ENCODE results near the gene RGS14.
"Not testable (repeated sequence)": the region's sequence is repeated elsewhere in the genome, so short reads cannot be mapped to it uniquely, and the experiment has no call there.

Gene RGS14

DNA sequence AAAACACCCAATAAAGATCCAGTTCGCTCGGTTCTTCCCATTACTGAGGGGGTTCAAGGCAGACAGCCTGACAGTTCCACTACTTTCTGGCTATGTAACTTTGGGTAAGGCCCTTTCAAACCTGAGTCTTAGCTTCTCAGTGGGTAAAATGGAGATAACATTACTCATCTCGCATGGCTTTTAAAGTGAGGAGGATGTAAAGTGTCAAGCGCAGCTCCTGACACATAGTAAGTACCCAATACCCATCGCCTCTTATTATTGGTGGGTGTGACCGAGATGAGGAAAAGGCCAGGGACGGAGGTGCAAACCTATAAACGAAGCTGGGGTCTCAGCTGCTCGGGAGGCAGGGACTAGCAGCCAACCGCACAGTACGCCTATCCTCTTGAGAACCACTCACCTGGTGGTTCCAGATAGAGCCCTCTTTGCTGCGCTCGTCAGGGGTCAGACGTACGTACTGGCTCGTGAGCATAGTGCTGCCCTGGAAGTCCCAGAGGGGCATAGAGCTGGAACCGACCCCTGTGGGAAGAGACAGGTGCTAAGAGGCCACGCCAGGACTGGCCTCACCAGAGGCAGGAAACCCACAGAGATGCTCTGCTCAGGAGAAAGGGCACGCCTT, 6.8 kb upstream of the RGS14 start:
- DNase-seq = no peak

DNA sequence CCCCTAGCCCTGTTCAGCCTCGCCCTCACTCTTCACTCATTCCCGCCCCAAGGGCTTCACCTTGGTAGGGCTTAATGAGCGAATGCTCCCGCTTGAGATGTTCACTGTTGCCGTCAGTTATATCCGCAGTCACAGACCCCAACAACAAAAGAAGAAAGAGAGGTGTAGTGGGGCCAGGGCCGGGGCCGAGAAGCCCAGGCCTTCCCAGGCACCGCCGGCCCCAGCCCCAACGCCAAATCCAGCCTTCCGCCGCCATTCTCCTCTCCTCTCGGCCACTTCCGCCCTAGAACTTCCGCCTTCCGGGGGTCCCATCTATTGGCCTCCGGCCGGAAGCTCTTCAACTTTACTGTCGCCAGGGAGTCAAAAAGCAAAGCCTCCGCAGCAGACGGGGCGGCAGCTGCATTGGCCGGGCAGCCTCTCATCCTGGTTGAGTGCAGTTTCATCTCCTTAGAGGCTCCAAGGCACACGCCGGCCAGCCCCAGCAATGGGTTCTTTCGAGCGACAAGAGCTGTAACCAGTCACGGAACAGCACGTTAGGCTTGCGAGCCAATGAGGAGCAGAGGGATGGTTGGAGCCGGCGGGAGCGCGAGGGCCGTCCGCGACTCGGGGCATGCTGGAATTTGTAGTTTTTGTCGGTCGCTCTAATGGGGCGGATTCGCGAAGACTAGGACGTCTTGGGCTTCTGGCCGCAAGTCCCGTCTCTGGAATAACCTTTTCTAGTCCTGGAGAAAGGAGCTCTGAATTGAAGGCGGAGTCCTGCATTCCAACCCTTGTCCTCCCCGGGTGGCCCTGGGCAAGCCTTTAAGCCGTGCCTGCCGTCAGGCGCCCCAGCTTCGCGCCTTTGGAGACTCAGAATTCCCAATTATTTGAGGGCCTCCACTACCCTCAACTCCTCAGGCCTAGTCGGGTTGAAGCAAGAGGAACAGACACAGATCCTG, 6.1 kb upstream of the RGS14 start, which contains the start of gene LMAN2:
Gene LMAN2 (minus strand): TSS at position 277 of the 938 bp plus-strand sequence. CDS start 21 bp downstream, at position 256.
- DNase-seq = peak; percentile 83 to 85

DNA sequence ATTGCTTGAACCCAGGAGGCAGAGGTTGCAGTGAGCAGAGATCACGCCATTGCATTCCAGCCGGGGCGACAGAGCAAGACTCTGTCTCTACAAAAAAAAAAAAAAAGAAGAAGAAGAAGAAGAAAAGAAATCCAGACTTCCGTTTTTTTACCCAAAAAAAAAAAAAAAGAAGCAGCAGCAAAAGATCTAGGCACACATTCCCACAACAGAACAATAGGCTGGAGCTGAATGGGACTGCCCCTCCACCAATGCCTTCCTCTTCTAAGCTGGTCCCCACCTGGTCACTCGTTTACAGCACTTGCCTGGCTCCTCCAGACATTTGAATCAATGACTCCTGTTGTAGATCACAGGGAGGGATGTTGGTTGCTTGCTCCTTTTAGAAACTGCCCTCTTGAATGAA, 4.6 kb upstream of the RGS14 start:
- DNase-seq = no peak

DNA sequence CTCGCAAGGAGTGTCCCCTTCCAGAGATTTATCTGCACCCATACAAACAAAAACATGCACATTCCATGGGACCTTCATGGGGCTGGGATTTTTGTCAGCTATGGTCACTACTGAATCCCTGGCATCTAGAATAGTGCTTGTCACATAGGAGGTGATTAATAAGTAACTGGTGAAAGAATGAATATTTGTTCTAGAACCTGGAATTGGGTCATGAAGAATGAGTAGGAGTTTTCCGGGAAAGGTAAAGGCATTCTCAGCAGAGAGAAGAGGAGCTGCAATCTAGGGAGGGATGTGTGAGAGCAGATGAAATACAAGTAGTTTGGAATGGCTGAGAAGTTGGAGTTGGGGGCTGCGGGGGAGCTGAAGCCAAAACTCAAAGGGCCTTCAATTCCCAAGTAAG, 3.5 kb upstream of the RGS14 start:
- no peak for DNase-seq

DNA sequence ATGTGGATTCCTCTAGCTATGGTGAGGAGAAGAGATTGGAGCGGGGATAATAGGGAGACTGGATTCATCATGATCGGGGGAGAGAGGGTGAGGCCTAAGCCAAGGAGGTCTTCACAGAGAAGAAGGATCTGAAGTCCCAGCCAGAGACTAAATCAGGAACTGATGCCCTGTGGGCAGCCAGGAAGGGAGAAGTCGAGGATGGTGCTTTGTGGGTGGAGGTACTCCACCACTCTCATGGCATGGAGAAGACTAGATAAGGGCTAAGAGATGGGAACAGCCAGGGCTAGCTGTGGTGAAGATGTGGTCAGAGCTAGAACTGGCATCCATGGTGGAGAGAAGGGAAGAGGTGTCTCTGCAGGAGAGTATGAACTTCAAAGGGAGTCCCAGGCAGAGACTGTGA, 3.0 kb upstream of the RGS14 start:
- no peak for DNase-seq

DNA sequence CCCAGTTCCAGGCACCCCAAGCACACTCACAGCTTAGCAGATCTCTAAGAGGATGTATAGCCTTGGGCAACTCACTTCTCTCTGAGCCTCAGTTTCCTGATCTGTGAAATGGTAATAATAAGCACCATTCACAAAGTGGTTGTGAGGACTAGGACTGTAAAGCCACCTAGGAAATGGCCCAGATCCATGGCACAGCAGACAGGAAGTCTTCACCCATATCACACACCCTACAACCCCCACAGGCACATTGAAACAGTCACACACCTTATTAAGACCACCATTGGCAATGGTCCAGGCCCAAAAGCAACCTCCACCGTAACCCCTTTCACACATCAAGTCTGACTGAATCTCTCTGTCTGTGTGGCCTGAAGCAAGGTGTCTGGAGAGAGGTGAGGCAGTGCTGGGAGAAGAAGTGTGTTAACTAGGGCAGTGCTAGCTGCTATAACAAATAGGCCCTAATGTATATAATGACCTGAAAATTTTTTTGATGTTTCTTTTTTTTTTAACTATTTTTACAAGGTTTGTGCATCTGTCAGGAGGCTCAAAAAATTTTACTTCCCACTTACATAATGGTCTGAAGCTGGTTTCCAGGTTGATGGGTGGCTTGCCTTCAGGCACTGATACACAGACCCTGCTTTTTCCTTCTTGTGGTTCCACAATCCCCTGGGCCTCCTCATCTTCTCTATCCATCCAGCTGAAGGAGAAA, 2.4 kb upstream of the RGS14 start:
- no peak for DNase-seq

DNA sequence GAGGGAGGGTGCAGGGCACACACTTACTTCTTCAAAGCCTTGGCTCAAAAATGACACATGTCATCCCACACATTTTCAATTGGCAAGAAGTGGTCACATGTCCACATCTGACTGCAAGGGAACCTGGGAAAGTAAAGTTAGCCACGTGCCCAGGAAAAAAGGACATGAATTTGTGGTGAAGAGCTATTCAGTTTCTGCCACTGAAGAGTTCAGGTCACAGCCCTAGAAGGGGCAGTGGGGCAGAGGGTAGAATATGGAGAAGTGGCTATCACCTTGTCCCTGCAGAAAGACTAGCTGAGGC, 1.9 kb upstream of the RGS14 start:
- no peak for DNase-seq

DNA sequence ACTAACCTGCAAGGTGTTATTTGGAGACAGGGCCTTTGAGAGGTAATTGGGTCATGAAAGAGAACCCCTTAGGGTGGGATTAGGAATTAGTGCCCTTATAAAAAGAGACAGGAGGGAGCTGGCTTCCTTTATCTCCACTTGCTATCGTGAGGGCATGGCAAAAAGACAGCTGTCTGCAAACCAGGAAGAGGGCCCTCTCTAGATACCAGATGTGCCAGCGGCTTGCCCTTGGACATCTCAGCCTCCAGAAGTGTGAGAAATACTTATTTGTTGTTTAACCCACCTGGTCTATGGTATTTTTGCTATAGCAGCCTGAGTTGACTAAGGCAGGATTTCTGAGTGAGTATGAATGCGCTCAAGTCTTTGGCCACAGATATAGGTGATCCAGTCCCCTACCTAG, 978 bp upstream of the RGS14 start:
- DNase-seq = no peak

DNA sequence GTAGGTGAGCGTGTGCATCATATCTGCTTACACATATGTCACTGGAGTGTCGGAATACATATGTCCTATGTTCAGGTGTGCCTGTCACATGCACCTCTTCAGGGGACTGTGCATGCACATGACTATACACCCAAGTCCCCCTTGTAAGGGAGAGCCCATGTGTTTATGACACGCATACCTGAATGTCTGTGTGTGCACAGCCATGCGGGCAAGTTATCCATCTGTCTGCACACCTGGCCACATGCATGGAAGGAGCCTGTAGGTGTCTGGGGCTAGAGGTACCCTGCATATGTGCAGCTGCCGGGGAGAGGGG, 622 bp upstream of the RGS14 start:
- DNase-seq = no peak

DNA sequence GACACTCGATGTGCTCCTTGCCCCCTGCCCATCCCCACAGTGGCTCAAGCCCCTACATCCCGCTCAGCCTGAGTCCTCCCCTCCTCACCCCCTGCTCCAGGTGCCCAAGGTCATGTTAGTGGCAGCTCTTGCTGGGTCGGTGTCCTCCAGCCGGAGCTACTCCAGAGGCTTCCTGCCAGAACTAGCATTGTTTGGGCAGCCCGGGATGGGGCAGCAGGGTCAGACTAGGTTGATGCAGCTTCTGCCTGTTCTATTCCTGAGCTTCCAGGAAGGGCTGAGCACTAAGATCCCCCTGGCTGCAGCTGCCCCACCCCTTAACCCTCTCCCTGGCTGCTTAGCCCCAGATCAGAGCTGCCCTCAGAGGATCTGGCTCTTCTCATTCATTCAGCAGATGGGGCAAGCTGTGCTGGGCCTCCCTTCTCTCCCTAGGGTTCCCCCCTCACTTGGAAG, 671 bp downstream of the RGS14 start:
- DNase-seq = no peak

DNA sequence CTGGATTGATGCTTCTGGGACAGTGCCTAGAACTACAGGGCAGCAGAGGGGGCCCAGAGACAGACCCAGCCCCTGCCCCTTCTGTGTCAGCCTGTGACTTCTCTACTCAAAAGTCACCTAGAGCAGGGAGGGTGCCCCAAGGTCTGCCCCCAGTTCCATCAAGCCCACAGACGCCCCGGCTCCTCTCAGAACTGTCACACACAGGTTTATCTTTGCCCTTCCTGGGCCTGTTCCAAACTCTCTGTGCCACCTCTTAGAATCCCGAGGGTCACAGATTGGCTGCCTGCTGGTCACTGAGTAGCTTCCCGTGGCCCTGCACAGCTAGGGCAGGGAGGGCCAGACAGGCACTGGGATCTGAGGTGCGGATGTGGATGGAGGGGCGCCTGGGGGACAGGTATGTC, 1.7 kb downstream of the RGS14 start:
- DNase-seq = no peak

DNA sequence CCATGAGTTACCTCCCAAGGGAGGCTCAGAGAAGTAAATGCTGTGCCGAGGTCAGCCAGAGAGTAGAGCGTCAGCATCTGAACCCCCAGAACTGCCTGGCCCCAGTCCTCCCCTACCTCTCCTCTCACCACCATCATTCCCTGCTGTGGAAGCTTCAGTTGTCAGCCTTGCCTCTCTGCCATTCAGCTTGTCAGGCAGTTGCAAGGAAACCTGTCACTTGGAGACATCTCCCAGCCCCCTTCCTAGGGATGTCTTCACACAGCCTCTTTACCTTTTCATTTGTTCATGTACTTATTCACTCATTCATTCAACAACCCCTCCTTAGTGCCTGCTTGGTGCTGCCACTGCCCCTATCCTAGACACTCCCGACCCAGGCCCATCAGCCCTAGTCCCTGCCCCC, 2.1 kb downstream of the RGS14 start:
- DNase-seq = no peak

DNA sequence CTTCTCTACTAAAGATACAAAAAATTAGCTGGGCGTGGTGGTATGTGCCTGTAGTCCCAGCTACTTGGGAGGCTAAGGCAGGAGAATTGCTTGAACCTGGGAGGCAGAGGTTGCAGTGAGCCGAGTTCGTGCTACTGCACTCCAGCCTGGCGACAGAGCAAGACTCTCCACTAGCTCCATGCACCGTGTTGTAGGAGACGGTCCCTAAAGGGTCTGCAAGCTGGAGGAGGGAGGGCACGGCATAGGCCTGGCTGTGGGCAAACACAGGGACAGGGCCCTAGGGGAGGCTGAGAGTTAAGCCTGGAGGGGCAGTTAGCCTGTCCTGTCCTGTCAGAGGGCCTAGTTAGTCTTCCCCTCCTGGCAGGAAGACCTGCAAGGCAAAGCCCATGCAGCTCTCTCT, 3.0 kb downstream of the RGS14 start:
- DNase-seq = not testable (repeated sequence)

DNA sequence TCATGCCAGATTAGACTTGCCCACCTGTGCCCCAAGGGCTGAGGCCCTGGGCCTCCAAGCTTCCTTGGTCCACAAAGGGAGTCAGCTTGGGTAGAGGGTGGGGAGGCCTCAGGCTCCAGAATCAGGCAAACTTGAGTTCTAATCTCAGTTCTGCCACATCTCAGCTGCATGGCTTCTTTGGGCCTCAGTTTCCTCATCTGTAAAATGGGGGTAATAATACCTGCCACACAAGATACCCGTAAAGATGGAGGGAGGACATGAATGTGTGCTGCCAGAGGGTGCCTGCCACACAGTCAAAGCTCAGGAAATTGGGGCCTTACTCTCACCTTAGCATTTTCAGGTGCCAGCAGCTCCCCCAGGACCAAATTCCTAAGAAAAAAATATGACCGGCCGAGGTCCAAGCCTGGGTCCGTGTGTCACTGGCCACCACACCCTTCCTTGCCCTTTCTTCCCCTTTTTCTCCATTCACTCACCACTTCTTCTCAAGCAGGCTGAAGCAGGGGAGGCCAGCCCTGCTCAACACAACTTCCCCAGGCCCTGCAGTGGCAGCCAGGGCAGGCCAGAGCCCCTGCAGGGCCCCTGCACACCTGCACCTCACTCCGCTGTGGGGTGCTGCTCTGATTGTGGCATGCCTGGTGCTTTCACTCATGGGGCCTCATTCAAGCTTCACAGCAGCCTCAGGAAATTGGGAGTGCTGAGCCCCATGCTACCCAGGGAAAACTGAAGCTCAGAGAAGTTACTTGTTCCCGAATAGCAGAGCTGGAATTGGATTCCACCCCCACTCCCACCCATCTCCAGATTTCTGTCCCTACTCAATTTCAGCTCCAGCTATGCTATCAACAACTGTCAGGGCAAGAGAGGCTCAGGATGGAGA, 3.9 kb downstream of the RGS14 start:
- no peak for DNase-seq

DNA sequence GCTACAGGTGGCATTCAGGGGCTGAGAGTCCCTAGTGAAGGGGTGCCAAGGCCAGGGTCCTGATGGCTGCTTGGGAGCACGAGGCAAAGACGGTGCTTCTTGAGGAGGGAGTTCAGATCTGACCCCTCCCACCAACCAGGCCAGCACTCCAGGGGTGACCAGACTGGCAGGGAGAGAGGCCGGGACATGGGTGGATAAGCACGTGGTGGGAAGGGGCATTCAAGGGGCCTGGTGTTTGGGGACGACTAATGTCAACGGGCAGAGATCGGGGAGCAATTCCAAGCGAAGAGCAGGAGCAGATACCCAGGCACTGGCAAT, 4.5 kb downstream of the RGS14 start:
- DNase-seq = no peak

DNA sequence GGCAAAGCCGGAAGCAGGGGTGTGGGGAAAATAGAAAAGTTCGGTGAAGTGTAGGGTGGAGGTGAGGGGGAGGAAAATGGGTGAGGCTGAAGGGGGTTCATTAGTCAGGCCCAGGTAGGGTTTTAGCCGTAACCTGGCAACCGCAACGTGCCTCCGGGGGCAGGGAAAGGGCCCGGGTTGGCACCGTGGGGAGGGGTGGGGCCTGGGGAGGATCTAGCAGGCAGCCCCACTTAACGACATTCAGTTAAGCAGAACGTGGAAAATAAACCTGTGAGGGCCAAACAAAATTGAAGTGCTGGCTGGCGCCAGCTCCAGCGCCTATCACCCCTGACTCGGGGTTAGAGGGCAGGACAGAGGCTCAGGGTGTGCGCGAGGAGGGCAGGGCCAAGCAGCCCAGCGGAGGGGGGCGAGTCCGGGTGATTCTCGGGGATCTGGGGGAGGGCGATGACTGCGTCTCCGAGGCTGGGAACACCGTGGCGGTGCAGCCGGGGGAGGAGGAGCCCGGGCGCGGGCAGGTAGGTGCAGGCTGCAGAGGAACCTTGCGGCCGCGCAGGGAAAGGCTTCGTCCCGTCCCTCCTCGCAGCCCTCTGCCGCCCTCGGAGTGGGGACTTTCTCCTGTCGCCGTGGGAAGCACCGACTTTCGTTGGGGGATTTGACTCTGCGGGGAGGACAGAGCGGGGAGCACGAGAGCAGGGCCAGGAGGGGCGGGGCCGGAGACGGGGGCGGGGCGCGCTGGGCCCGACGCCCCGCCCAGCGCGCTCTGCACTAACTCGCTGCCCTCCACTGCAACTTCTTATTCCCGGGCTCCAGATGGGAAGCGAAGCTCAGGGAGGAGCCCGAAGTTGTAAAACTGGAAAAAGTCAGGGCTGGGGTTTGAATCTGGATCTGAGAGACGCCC, 5.1 kb downstream of the RGS14 start:
- DNase-seq = peak; percentile 58 to 66

DNA sequence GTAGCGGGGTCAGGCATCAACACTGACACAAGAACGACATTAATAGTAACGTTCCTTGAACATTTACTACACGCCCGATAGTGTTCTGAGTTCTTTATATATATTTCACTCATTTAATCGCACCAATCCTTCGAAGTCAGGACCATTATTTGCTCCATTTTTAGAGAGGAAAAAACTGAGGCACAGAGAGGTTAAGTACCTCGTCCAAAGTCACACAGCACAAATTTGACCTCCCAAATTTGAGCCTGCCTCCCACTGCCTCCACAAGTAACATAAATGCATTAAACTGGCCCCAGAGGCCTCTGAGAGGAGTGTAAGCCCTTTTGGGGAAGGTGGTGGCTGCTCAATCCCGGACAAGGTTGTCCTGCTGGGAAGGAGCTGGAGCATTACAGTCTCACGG, 5.8 kb downstream of the RGS14 start:
- DNase-seq = no peak

DNA sequence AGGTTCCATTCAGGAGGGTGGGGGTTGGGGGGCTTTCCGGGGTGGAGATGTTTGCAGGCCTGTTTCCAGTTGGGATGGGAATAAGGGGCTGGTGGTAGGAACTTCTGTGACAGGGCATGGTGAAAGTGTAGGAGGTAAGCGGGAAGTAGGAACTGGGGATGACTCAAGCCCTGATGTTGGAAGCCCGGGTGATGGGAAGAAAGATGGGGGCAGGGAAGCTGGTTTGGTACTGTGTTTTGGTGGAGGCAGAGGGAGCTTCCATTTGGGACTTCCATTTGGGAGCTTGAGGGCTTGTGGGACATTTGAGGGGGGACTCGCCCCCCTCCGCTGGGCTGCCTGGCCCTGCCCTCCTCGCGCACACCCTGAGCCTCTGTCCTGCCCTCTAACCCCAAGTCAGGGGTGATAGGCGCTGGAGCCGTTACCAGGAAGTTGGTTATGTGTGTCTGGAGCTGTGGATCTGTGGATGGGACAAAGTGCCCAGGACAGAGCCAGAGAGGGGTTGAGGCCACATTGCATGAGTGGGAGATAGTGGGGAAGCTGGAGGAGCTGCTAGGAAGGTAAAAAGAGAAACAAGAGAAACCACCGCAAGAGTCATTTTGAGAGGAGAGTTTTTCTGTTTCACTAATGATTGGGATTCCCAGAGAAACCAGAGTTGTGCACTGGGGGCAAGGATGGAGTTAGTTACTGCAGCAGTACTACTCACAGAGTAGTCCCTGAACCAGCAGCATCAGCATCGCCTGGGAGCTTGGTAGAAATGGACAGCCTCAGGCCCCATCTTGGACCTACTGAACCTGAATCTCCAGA, 6.6 kb downstream of the RGS14 start:
- no peak for DNase-seq

DNA sequence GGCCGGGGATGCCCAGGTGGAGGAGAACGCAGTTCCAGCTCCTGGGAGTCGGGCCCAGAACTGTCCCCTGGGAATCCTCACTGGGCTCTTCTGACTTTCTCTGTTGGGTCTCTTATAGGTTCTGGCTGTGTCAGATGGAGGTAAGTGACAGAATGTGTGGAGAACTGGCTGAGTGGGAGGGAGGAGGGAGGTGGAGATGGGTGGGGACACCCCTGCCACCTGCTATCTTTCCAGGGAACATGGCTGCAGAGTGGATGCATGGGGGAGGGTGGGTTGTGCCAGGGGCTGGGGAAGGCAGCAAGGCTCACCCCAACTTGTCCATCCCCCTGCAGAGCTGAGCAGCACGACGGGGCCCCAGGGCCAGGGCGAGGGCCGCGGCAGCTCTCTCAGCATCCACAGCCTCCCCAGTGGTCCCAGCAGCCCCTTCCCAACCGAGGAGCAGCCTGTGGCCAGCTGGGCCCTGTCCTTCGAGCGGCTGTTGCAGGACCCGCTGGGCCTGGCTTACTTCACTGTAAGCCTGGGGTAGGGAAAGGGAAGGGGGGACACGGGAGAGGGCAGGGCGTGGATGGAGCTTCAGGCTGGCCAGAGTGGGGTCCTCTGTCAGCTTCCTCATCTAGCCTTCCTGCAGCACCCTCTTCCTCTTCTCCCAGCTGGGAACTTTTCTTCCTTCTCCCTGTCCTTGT, 8.3 kb downstream of the RGS14 start:
- DNase-seq = no peak

DNA sequence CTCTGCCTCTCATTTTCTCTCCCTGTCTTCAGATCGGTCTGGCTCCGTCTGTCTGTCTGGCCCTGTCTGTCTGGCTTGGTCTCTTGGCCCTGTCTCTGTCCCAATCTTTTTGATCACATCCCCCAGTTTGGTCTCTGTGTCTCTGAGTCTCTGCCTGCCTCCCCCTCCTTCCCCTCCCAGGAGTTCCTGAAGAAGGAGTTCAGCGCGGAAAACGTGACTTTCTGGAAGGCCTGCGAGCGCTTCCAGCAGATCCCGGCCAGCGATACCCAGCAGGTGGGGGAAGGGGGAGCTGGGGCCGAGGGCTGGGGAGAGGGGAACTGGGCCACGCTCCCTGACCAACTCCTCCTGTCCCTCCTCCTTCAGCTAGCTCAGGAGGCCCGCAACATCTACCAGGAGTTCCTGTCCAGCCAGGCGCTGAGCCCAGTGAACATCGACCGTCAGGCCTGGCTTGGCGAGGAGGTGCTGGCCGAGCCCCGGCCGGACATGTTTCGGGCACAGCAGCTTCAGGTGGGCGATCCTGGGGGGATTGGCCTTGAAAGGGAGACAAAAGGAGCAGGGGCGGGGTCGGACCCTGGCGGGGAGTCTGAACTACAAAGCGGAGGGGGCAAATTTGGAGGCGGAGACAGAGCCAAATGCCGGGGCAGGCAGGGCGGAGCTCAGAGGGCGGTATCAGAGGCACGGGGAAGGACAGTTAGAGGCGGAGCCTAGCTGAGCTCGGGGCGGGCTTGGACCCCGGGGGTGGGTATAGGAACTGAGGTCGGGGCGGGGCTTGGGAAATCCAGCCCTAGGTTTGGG, 9.0 kb downstream of the RGS14 start:
- DNase-seq = no peak
